Measurements from ENCODE around the gene SCPEP1.

The SCPEP1 gene

GRCh38 chr17:57008958-57009357 is 31.0 kb downstream of the SCPEP1 start:
- Histone ChIP-seq H3K36me3 (ENCODE audit: insufficient read depth, low read length) (no peaks in the 10 kb centered on the region), H3K4me1 (ENCODE audit: insufficient read depth, low read length) (no peaks in the 10 kb centered on the region), H3K9ac (ENCODE audit: low read length) (no peak overlapping the region), H3K4me3 (ENCODE audit: low read depth in 1 of 2, low read length in 2 of 2) (no peak overlapping the region), H3K27me3 (ENCODE audit: control insufficient read depth in 1 of 2, insufficient read depth in 2 of 2, low read length in 2 of 2) (no peaks in the 10 kb centered on the region), H3K27ac (ENCODE audit: low read depth, low read length) (no peak overlapping the region), H3K9me3 (ENCODE audit: low read length) (no peaks in the 10 kb centered on the region)

GRCh38 chr17:57009737-57010445 is 32.0 kb downstream of the SCPEP1 start:
- no peaks in the 10 kb centered on the region for H3K27me3 ChIP-seq (ENCODE audit: control insufficient read depth in 1 of 2, insufficient read depth in 2 of 2, low read length in 2 of 2)

GRCh38 chr17:57010487-57010886 is 32.6 kb downstream of the SCPEP1 start:
- H3K27ac ChIP-seq (ENCODE audit: low read depth, low read length) = no peak overlapping the region
- H3K9ac ChIP-seq (ENCODE audit: low read length) = no peak overlapping the region
- no peaks in the 10 kb centered on the region for H3K27me3 ChIP-seq (ENCODE audit: control insufficient read depth in 1 of 2, insufficient read depth in 2 of 2, low read length in 2 of 2)
- no peaks in the 10 kb centered on the region for H3K9me3 ChIP-seq (ENCODE audit: low read length)
- H3K4me3 ChIP-seq (ENCODE audit: low read depth in 1 of 2, low read length in 2 of 2) = no peak overlapping the region
- H3K36me3 ChIP-seq (ENCODE audit: insufficient read depth, low read length) = no peaks in the 10 kb centered on the region
- H3K4me1 ChIP-seq (ENCODE audit: insufficient read depth, low read length) = no peaks in the 10 kb centered on the region

More at GRCh38 chr17:57009737-57010445, 32.0 kb downstream of the SCPEP1 start:
- Histone ChIP-seq H3K4me1 (ENCODE audit: insufficient read depth, low read length) (no peaks in the 10 kb centered on the region), H3K27ac (ENCODE audit: low read depth, low read length) (no peak overlapping the region), H3K9me3 (ENCODE audit: low read length) (no peaks in the 10 kb centered on the region), H3K9ac (ENCODE audit: low read length) (no peak overlapping the region), H3K36me3 (ENCODE audit: insufficient read depth, low read length) (no peaks in the 10 kb centered on the region), H3K4me3 (ENCODE audit: low read depth in 1 of 2, low read length in 2 of 2) (no peak overlapping the region)

GRCh38 chr17:57011491-57012015 is 33.6 kb downstream of the SCPEP1 start:
- Histone ChIP-seq H3K27ac (ENCODE audit: low read depth, low read length) (no peak overlapping the region), H3K27me3 (ENCODE audit: control insufficient read depth in 1 of 2, insufficient read depth in 2 of 2, low read length in 2 of 2) (no peaks in the 10 kb centered on the region), H3K4me1 (ENCODE audit: insufficient read depth, low read length) (no peaks in the 10 kb centered on the region), H3K9me3 (ENCODE audit: low read length) (no peaks in the 10 kb centered on the region), H3K9ac (ENCODE audit: low read length) (no peak overlapping the region), H3K4me3 (ENCODE audit: low read depth in 1 of 2, low read length in 2 of 2) (no peak overlapping the region), H3K36me3 (ENCODE audit: insufficient read depth, low read length) (no peaks in the 10 kb centered on the region)

GRCh38 chr17:57016071-57016763 is 38.3 kb downstream of the SCPEP1 start:
- Histone ChIP-seq H3K9me3 (ENCODE audit: low read length) (no peaks in the 10 kb centered on the region), H3K27ac (ENCODE audit: low read depth, low read length) (no peak overlapping the region), H3K9ac (ENCODE audit: low read length) (no peak overlapping the region), H3K4me1 (ENCODE audit: insufficient read depth, low read length) (no peaks in the 10 kb centered on the region), H3K4me3 (ENCODE audit: low read depth in 1 of 2, low read length in 2 of 2) (no peak overlapping the region), H3K27me3 (ENCODE audit: control insufficient read depth in 1 of 2, insufficient read depth in 2 of 2, low read length in 2 of 2) (no peaks in the 10 kb centered on the region), H3K36me3 (ENCODE audit: insufficient read depth, low read length) (no peaks in the 10 kb centered on the region)

GRCh38 chr17:57016764-57017116 is 38.8 kb downstream of the SCPEP1 start:
- Histone ChIP-seq H3K27me3 (ENCODE audit: control insufficient read depth in 1 of 2, insufficient read depth in 2 of 2, low read length in 2 of 2) (no peaks in the 10 kb centered on the region), H3K4me3 (ENCODE audit: low read depth in 1 of 2, low read length in 2 of 2) (no peak overlapping the region), H3K9me3 (ENCODE audit: low read length) (no peaks in the 10 kb centered on the region), H3K9ac (ENCODE audit: low read length) (no peak overlapping the region), H3K27ac (ENCODE audit: low read depth, low read length) (no peak overlapping the region), H3K36me3 (ENCODE audit: insufficient read depth, low read length) (no peaks in the 10 kb centered on the region), H3K4me1 (ENCODE audit: insufficient read depth, low read length) (no peaks in the 10 kb centered on the region)

GRCh38 chr17:57017625-57018024 is 39.7 kb downstream of the SCPEP1 start:
- Histone ChIP-seq H3K27ac (ENCODE audit: low read depth, low read length) (no peak overlapping the region), H3K4me1 (ENCODE audit: insufficient read depth, low read length) (no peaks in the 10 kb centered on the region), H3K4me3 (ENCODE audit: low read depth in 1 of 2, low read length in 2 of 2) (no peak overlapping the region), H3K36me3 (ENCODE audit: insufficient read depth, low read length) (no peaks in the 10 kb centered on the region), H3K9ac (ENCODE audit: low read length) (no peak overlapping the region), H3K9me3 (ENCODE audit: low read length) (no peaks in the 10 kb centered on the region), H3K27me3 (ENCODE audit: control insufficient read depth in 1 of 2, insufficient read depth in 2 of 2, low read length in 2 of 2) (no peaks in the 10 kb centered on the region)

- Histone ChIP-seq H3K9ac (ENCODE audit: low read length) (no peak overlapping the region), H3K27ac (ENCODE audit: low read depth, low read length) (no peak overlapping the region), H3K4me3 (ENCODE audit: low read depth in 1 of 2, low read length in 2 of 2) (no peak overlapping the region), H3K4me1 (ENCODE audit: insufficient read depth, low read length) (no peaks in the 10 kb centered on the region), H3K27me3 (ENCODE audit: control insufficient read depth in 1 of 2, insufficient read depth in 2 of 2, low read length in 2 of 2) (no peaks in the 10 kb centered on the region), H3K9me3 (ENCODE audit: low read length) (no peaks in the 10 kb centered on the region), H3K36me3 (ENCODE audit: insufficient read depth, low read length) (no peaks in the 10 kb centered on the region)
Observed at GRCh38 chr17:57020208-57020607, 42.3 kb downstream of the SCPEP1 start.

GRCh38 chr17:57021226-57021940 is 43.5 kb downstream of the SCPEP1 start:
- H3K27ac ChIP-seq (ENCODE audit: low read depth, low read length) = no peak overlapping the region

GRCh38 chr17:57025876-57026275 is 47.9 kb downstream of the SCPEP1 start:
- Histone ChIP-seq H3K9ac (ENCODE audit: low read length) (no peak overlapping the region), H3K4me1 (ENCODE audit: insufficient read depth, low read length) (no peaks in the 10 kb centered on the region), H3K9me3 (ENCODE audit: low read length) (no peaks in the 10 kb centered on the region), H3K27ac (ENCODE audit: low read depth, low read length) (no peak overlapping the region), H3K36me3 (ENCODE audit: insufficient read depth, low read length) (no peaks in the 10 kb centered on the region), H3K4me3 (ENCODE audit: low read depth in 1 of 2, low read length in 2 of 2) (no peak overlapping the region), H3K27me3 (ENCODE audit: control insufficient read depth in 1 of 2, insufficient read depth in 2 of 2, low read length in 2 of 2) (no peaks in the 10 kb centered on the region)

More at GRCh38 chr17:57021226-57021940, 43.5 kb downstream of the SCPEP1 start:
- Histone ChIP-seq H3K9me3 (ENCODE audit: low read length) (no peaks in the 10 kb centered on the region), H3K27me3 (ENCODE audit: control insufficient read depth in 1 of 2, insufficient read depth in 2 of 2, low read length in 2 of 2) (no peaks in the 10 kb centered on the region), H3K4me3 (ENCODE audit: low read depth in 1 of 2, low read length in 2 of 2) (no peak overlapping the region), H3K9ac (ENCODE audit: low read length) (no peak overlapping the region), H3K36me3 (ENCODE audit: insufficient read depth, low read length) (no peaks in the 10 kb centered on the region), H3K4me1 (ENCODE audit: insufficient read depth, low read length) (no peaks in the 10 kb centered on the region)

- Histone ChIP-seq H3K9me3 (ENCODE audit: low read length) (no peaks in the 10 kb centered on the region), H3K4me1 (ENCODE audit: insufficient read depth, low read length) (peaks cover 7% of the 10 kb centered on the region), H3K27me3 (ENCODE audit: control insufficient read depth in 1 of 2, insufficient read depth in 2 of 2, low read length in 2 of 2) (no peaks in the 10 kb centered on the region), H3K9ac (ENCODE audit: low read length) (no peak overlapping the region), H3K36me3 (ENCODE audit: insufficient read depth, low read length) (no peaks in the 10 kb centered on the region), H3K4me3 (ENCODE audit: low read depth in 1 of 2, low read length in 2 of 2) (no peak overlapping the region), H3K27ac (ENCODE audit: low read depth, low read length) (no peak overlapping the region)
Observed at GRCh38 chr17:57027852-57028251, 49.9 kb downstream of the SCPEP1 start.
